GM23248 (cell line): Measurements from ENCODE around the gene MSH4. TPM values are rescaled to one million over a fixed set of nuclear protein-coding genes. Genes with fewer than 3 reads are reported as not detected.
"Not testable (repeated sequence)": the region's sequence is repeated elsewhere in the genome, so short reads cannot be mapped to it uniquely, and the experiment has no call there.

Source experiments
- DNase-seq: peaks from one replicate; pipeline ENCODE4 v3.0.0-alpha.2; 2015
- H2AFZ ChIP-seq: fragments of 200-600 bp; sonication (generic); 2 replicates; pipeline ENCODE4 v1.6.1; 2016; ENCODE audit warnings: antibody characterized with exemption
- H3F3A ChIP-seq: fragments of 200-600 bp; sonication (generic); 2 replicates; pipeline ENCODE4 v1.6.1; 2016; ENCODE audit warnings: mild to moderate bottlenecking, antibody characterized with exemption, mixed run types; ENCODE audit not compliant: insufficient read depth
- H3K27ac ChIP-seq: fragments of 200-600 bp; sonication (generic); 2 replicates; pipeline ENCODE4 v1.5.1; 2016; ENCODE audit warnings: mild to moderate bottlenecking
- H3K27me3 ChIP-seq: fragments of 200-600 bp; sonication (generic); replicated peaks from 2 replicates; pipeline ENCODE4 v1.6.1; 2016; ENCODE audit warnings: mild to moderate bottlenecking; ENCODE audit not compliant: insufficient read depth
- H3K36me3 ChIP-seq: fragments of 200-600 bp; sonication (generic); 2 replicates; pipeline ENCODE4 v1.6.1; 2016; ENCODE audit warnings: low read depth, mild to moderate bottlenecking
- H3K4me1 ChIP-seq: fragments of 200-600 bp; sonication (generic); 2 replicates; pipeline ENCODE4 v1.6.1; 2016; ENCODE audit warnings: mild to moderate bottlenecking; ENCODE audit not compliant: insufficient read depth
- H3K4me2 ChIP-seq: fragments of 200-600 bp; sonication (generic); one replicate; pipeline ENCODE4 v1.6.1; 2016; ENCODE audit warnings: mild to moderate bottlenecking; ENCODE audit not compliant: unreplicated experiment
- H3K4me3 ChIP-seq: fragments of 200-600 bp; sonication (generic); 2 replicates; pipeline ENCODE4 v1.5.1; 2016; ENCODE audit warnings: mild to moderate bottlenecking
- H3K79me2 ChIP-seq: fragments of 200-600 bp; sonication (generic); 2 replicates; pipeline ENCODE4 v1.6.1; 2016; ENCODE audit warnings: mild to moderate bottlenecking; ENCODE audit not compliant: insufficient read depth
- H3K9ac ChIP-seq: fragments of 200-600 bp; sonication (generic); 2 replicates; pipeline ENCODE4 v1.6.1; 2016; ENCODE audit warnings: mild to moderate bottlenecking
- H3K9me2 ChIP-seq: fragments of 200-600 bp; sonication (generic); 2 replicates; pipeline ENCODE4 v1.6.1; 2016; ENCODE audit warnings: mixed run types, mild to moderate bottlenecking, moderate library complexity; ENCODE audit not compliant: insufficient read depth
- H3K9me3 ChIP-seq: fragments of 200-600 bp; sonication (generic); one replicate; pipeline ENCODE4 v1.6.1; 2017; ENCODE audit warnings: low read depth
- H4K20me1 ChIP-seq: fragments of 200-600 bp; sonication (generic); 2 replicates; pipeline ENCODE4 v1.6.0; 2016; ENCODE audit not compliant: insufficient read depth
- EZH2 ChIP-seq: fragments of 200-600 bp; sonication (generic); IDR thresholded peaks from 2 replicates; pipeline ENCODE4 v1.6.1; 2018; ENCODE audit warnings: antibody characterized with exemption, mild to moderate bottlenecking; ENCODE audit not compliant: insufficient read depth, poor library complexity, severe bottlenecking
- EZH2phosphoT487 ChIP-seq: fragments of 200-600 bp; sonication (generic); IDR thresholded peaks from 2 replicates; pipeline ENCODE4 v1.6.1; 2018; ENCODE audit warnings: antibody characterized with exemption, moderate library complexity, mild to moderate bottlenecking, low read depth; ENCODE audit not compliant: insufficient read depth
- WGBS, 2 experiments: methylation state at CpG; one replicate each; pipeline ENCODE4 v1.1.6; 2015 to 2017; ENCODE audit warnings: low lambda C conversion rate in 2 of 2, low coverage in 1 of 2; ENCODE audit errors: missing lambda C conversion rate in 2 of 2; 5-methylcytosine and 5-hydroxymethylcytosine counted together
- in situ Hi-C: fragments of 300-500 bp; cut with MboI; formaldehyde crosslinking; loops from 2 replicates; pipeline ENCODE4 v1.15.0; 2020
- polyA plus RNA-seq: library from polyadenylated mRNA; unstranded; fragments of >200 nt; fragmentation: Nextera tagmentation; extraction: Ambion mirVana; gene quantifications from 2 replicates; pipeline ENCODE4 v1.2.1, GENCODE V29; 2016
- total RNA-seq: library from RNA; depleted of rRNA; stranded (reverse); fragments of >200 nt; shearing (Covaris generic); gene quantifications from 2 replicates; pipeline ENCODE4 v1.2.3, GENCODE V29; 2014; rRNA removed

Gene MSH4
- total RNA-seq (not detected in 2 replicates), polyA plus RNA-seq (0.14 TPM in 1 of 2 replicates, not detected in the other)

DNA sequence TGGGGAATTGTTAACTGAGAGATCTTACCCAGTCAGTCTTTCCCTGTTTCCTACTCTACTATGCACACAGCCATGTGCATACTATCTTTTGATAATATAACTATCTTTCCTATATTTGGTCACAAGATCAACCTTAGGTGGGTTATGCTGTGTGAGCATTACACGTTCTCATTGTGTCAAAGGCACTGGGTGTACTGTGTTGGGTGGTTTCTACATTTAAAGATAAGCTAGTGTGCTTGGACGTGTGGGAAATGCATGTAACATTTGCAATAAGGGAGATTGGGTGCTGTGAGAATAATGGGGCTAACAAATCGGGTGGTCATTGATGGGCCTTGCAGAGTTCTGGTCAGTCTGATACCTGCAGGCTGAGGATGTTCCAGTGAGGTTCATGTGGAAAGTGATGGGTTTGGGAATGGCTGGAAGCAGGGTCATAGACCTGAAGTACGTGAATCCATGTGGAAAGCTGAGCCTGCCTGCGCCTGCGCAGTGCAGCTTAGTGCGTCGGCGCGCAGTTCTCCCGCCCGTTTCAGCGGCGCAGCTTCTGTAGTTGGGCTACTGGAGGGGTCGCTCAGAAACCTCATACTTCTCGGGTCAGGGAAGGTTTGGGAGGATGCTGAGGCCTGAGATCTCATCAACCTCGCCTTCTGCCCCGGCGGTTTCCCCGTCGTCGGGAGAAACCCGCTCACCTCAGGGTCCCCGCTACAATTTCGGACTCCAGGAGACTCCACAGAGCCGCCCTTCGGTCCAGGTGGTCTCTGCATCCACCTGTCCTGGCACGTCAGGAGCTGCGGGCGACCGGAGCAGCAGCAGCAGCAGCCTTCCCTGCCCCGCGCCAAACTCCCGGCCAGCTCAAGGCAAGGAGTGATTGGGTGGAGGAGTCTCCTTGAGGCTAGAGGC is at the start of gene MSH4:
Gene MSH4, plus strand, starts transcription at position 507 of the 897 bp plus-strand sequence. Its CDS starts 104 bp downstream, at position 611.
- in situ Hi-C loops: no loop called here
- Histone ChIP-seq H3K36me3 (peaks cover 51% of the 10 kb centered on the region), H3K9me2 (no peaks in the 10 kb centered on the region), H3K9me3 (no peaks in the 10 kb centered on the region), H3K27me3 (no peaks in the 10 kb centered on the region), H3K4me2 (no peak within 1 kb of the TSS), H3K4me3 (no peak within 1 kb of the TSS), H3F3A (peaks cover 74% of the 10 kb centered on the region), H3K4me1 (no peaks in the 10 kb centered on the region), H3K9ac (no peak within 1 kb of the TSS), H3K27ac (no peak within 1 kb of the TSS), H4K20me1 (peaks cover 8% of the 10 kb centered on the region; the same call in 1 of the 2 replicates), H3K79me2 (peaks cover 10% of the 10 kb centered on the region), H2AFZ (no peak within 1 kb of the TSS)
- no peak for DNase-seq
- TF ChIP-seq EZH2phosphoT487 (no peak), EZH2 (no peak)
- WGBS, 2 experiments: 88 to 91% methylated on average over 27 to 34 of the region's 34 CpGs

GRCh38 chr1:75757210-75757609 is 39.5 kb upstream of the MSH4 start:
- in situ Hi-C loops, H3K27ac ChIP-seq, H3K4me2 ChIP-seq, H3K9ac ChIP-seq, H3K27me3 ChIP-seq, H3K9me3 ChIP-seq, DNase-seq, H2AFZ ChIP-seq, H3K9me2 ChIP-seq, H3K4me1 ChIP-seq, H3K36me3 ChIP-seq, H4K20me1 ChIP-seq, H3F3A ChIP-seq, H3K4me3 ChIP-seq, H3K79me2 ChIP-seq: not testable (repeated sequence)

DNA sequence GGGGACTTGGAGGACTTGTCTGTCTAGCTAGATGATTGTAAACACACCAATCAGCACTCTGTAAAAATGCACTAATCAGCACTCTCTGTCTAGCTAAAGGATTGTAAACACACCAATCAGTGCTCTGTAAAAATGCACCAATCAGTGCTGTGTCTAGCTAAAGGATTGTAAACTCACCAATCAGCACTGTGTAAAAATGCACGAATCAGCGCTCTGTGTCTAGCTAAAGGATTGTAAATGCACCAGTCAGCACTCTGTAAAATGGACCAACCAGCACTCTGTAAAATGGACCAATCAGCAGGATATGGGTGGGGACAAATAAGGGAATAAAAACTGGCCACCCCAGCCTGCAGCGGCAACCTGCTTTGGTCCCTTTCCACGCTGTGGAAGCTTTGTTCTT is 38.1 kb upstream of the MSH4 start:
- H3K9me2 ChIP-seq, H3K4me2 ChIP-seq, H3F3A ChIP-seq, DNase-seq, in situ Hi-C loops, H2AFZ ChIP-seq, H3K4me1 ChIP-seq, H4K20me1 ChIP-seq, H3K9ac ChIP-seq, H3K27me3 ChIP-seq, H3K9me3 ChIP-seq, H3K4me3 ChIP-seq, H3K27ac ChIP-seq, H3K79me2 ChIP-seq: not testable (repeated sequence)
- peaks cover 11% of the 10 kb centered on the region; the same call in 1 of the 2 replicates for H3K36me3 ChIP-seq
- 84 to 88% methylated on average over 4 of the region's 4 CpGs for WGBS, 2 experiments

- DNase-seq: no peak
- no peaks in the 10 kb centered on the region for H3K9me3 ChIP-seq
Measured at GRCh38 chr1:75764057-75764655, 32.5 kb upstream of the MSH4 start.

More at GRCh38 chr1:75764057-75764655, 32.5 kb upstream of the MSH4 start:
- WGBS, 2 experiments: 53 to 55% methylated on average over 1 of the region's 1 CpG
- H3K27me3 ChIP-seq: no peaks in the 10 kb centered on the region
- H3K79me2 ChIP-seq: no peaks in the 10 kb centered on the region
- 0 out of 2 replicates have a peak, but pooled peaks cover 8% of the 10 kb centered on the region for H3K36me3 ChIP-seq
- H3K4me3 ChIP-seq: no peak overlapping the region
- H4K20me1 ChIP-seq: no peaks in the 10 kb centered on the region
- no peak overlapping the region for H3K4me2 ChIP-seq
- H3K27ac ChIP-seq: no peak overlapping the region
- H3K4me1 ChIP-seq: peaks cover 36% of the 10 kb centered on the region
- no peak overlapping the region for H3K9ac ChIP-seq
- in situ Hi-C loops: no loop called here
- peaks cover 38% of the 10 kb centered on the region for H3F3A ChIP-seq
- no peak overlapping the region for H2AFZ ChIP-seq
- TF ChIP-seq EZH2phosphoT487 (no peak), EZH2 (no peak)
- H3K9me2 ChIP-seq: no peaks in the 10 kb centered on the region
